Uterus (tissue), 4 donors: ENCODE measurements around the gene GTF3C4. TPM values are rescaled to one million over a fixed set of nuclear protein-coding genes. Genes with fewer than 3 reads are reported as not detected.

Source experiments
- DNase-seq, 2 donors: peaks; one replicate each; pipeline ENCODE4 v3.0.0-alpha.2; 2019 to 2020
- H3K27ac ChIP-seq, 2 donors: fragments of 200-600 bp; sonication (generic); 1 replicate in 1 of 2; 2 replicates in 1 of 2; pipeline ENCODE4 v1.5.1; 2016 to 2018
- H3K27me3 ChIP-seq, 2 donors: fragments of 200-600 bp; sonication (generic); one replicate each; pipeline ENCODE4 v1.5.1; 2018 to 2019; ENCODE audit warnings: control low read depth in 1 of 2
- H3K36me3 ChIP-seq, 2 donors: fragments of 200-600 bp; sonication (generic); one replicate each; pipeline ENCODE4 v1.5.1; 2019; ENCODE audit warnings: control low read depth in 1 of 2
- H3K4me1 ChIP-seq, 2 donors: fragments of 200-600 bp; sonication (generic); one replicate each; pipeline ENCODE4 v1.5.1; 2018 to 2019; ENCODE audit warnings: control low read depth in 1 of 2
- H3K4me3 ChIP-seq, 2 donors: fragments of 200-600 bp; sonication (generic); 1 replicate in 1 of 2; 2 replicates in 1 of 2; pipeline ENCODE4 v1.5.1; 2018 to 2019; ENCODE audit warnings: mild to moderate bottlenecking in 1 of 2
- H3K9me3 ChIP-seq, 2 donors: fragments of 200-600 bp; sonication (generic); one replicate each; pipeline ENCODE4 v1.5.1; 2019; ENCODE audit warnings: control low read depth in 1 of 2
- POLR2A ChIP-seq, 2 donors: fragments of 450-650 bp; IDR thresholded peaks; one replicate each; pipeline ENCODE4 v1.6.1; 2016; ENCODE audit warnings: antibody characterized with exemption in 2 of 2, mild to moderate bottlenecking in 1 of 2, moderate library complexity in 1 of 2
- intact Hi-C: fragments of 100-400 bp; cut with DNase I; formaldehyde crosslinking; loops from one replicate; pipeline ENCODE4 v1.15.1; 2023; ENCODE audit warnings: low total_unique reads
- total RNA-seq, 4 donors: library from RNA; depleted of rRNA in 3 of 4; stranded (reverse); fragments of >200 nt in 3 of 4; gene quantifications; one replicate each; pipeline versions ENCODE4 v1.1.0 to v1.2.4, GENCODE V29; 2014 to 2023
- TF ChIP-seq, protein P1 (sequence below), 4 experiments: fragments of 200-600 bp in 2 of 4; fragments of 450-650 bp in 2 of 4; sonication (generic) in 2 of 4; IDR thresholded peaks; one replicate each; pipeline ENCODE4 v1.5.1; 2016 to 2019; ENCODE audit warnings: antibody characterized with exemption in 4 of 4, mild to moderate bottlenecking in 2 of 4, moderate library complexity in 1 of 4
- donor health status: DM: yes; HTN: yes; CAD: no.

Gene GTF3C4
- total RNA-seq, 4 donors from 2014 or later: 3.2 to 27.8 (median 10.5) TPM

DNA sequence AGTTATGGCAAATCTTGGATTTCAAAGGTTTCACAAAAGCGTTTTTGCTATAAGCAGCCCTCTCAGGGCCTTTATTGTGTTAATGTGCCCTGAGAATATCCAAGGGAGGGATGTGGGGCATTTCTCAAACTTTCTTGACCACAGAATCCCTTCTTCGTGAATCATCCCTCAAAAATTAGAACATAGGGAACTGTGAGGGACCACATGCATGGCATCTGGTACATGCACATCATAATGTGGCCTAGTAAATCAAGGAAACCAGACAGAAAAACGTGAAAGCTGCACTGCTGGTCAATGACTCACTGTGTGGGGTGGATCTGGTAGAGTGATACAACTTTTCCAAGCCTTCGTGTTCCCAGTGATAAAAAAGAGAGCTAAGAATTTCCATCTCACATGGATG lies 22.9 kb upstream of the GTF3C4 start:
- intact Hi-C loops: no loop called here
- H3K4me3 ChIP-seq: no peak overlapping the region
- no peak overlapping the region for H3K27ac ChIP-seq
- no peak for DNase-seq
- H3K4me1 ChIP-seq: no peaks in the 10 kb centered on the region
- TF ChIP-seq, protein P1, sequence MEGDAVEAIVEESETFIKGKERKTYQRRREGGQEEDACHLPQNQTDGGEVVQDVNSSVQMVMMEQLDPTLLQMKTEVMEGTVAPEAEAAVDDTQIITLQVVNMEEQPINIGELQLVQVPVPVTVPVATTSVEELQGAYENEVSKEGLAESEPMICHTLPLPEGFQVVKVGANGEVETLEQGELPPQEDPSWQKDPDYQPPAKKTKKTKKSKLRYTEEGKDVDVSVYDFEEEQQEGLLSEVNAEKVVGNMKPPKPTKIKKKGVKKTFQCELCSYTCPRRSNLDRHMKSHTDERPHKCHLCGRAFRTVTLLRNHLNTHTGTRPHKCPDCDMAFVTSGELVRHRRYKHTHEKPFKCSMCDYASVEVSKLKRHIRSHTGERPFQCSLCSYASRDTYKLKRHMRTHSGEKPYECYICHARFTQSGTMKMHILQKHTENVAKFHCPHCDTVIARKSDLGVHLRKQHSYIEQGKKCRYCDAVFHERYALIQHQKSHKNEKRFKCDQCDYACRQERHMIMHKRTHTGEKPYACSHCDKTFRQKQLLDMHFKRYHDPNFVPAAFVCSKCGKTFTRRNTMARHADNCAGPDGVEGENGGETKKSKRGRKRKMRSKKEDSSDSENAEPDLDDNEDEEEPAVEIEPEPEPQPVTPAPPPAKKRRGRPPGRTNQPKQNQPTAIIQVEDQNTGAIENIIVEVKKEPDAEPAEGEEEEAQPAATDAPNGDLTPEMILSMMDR (IDR thresholded peaks at IDR 0.05): no peak
- no peak for TF ChIP-seq POLR2A (IDR thresholded peaks at IDR 0.05)
- no peaks in the 10 kb centered on the region for H3K27me3 ChIP-seq
- no peaks in the 10 kb centered on the region for H3K9me3 ChIP-seq
- no peaks in the 10 kb centered on the region for H3K36me3 ChIP-seq

- no peak overlapping the region for H3K27ac ChIP-seq
- intact Hi-C loops: no loop called here
- no peaks in the 10 kb centered on the region for H3K27me3 ChIP-seq
- TF ChIP-seq POLR2A (IDR thresholded peaks at IDR 0.05): no peak
- TF ChIP-seq, protein P1 (IDR thresholded peaks at IDR 0.05): no peak
- H3K9me3 ChIP-seq: no peaks in the 10 kb centered on the region
- no peaks in the 10 kb centered on the region for H3K4me1 ChIP-seq
- H3K4me3 ChIP-seq: no peak overlapping the region
- H3K36me3 ChIP-seq: no peaks in the 10 kb centered on the region
- no peak for DNase-seq
Observed at GRCh38 chr9:132647806-132648205, 22.5 kb upstream of the GTF3C4 start.

GRCh38 chr9:132648283-132648682 lies 22.0 kb upstream of the GTF3C4 start:
- no peak for TF ChIP-seq POLR2A (IDR thresholded peaks at IDR 0.05)
- TF ChIP-seq, protein P1 (IDR thresholded peaks at IDR 0.05): no peak
- H3K27ac ChIP-seq: no peak overlapping the region
- no peaks in the 10 kb centered on the region for H3K36me3 ChIP-seq
- DNase-seq: no peak
- no peak overlapping the region for H3K4me3 ChIP-seq
- no peaks in the 10 kb centered on the region for H3K9me3 ChIP-seq
- H3K27me3 ChIP-seq: no peaks in the 10 kb centered on the region
- intact Hi-C loops: no loop called here
- no peaks in the 10 kb centered on the region for H3K4me1 ChIP-seq

DNA sequence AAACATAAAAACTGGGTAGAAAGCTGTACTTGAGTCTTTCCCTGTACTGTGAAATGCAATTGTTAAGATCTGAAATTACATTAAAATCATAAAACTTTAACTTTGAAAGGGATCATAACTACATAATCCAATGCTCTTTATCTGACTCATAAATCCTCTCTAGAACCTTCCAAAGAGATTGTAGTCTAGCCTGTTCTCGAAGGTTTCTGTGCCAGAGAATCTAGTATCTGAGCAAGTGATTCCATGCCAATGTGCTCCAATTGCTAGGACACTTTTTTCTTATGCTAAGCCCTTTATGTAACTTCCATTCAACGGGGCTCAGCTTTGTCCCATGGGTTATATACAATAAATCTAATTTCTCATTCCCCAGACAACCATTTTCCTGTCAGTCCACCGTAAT lies 21.6 kb upstream of the GTF3C4 start:
- Histone ChIP-seq H3K36me3 (no peaks in the 10 kb centered on the region), H3K4me1 (no peaks in the 10 kb centered on the region), H3K4me3 (no peak overlapping the region), H3K9me3 (no peaks in the 10 kb centered on the region), H3K27me3 (no peaks in the 10 kb centered on the region), H3K27ac (no peak overlapping the region)
- intact Hi-C loops: no loop called here
- TF ChIP-seq POLR2A (IDR thresholded peaks at IDR 0.05): no peak
- TF ChIP-seq, protein P1 (IDR thresholded peaks at IDR 0.05): no peak
- DNase-seq: no peak

DNA sequence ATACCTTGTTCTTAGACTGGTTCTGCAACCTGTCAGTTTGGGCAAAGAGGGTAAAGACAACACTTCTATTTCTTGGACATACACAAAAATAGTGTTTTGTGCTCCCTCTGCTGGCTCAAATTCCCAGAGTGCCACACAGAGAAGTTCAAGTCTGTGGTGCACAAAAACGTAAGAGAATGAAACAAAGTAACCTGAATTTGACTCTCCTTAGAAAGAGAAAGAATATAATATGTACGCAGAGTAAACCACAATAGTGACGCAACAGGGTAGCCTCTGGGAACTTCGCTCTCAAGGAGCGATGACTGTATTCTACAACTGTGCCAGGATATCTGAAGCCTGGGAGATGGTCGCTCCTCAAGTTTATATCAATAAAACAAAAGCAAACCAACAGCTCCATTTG lies 19.0 kb upstream of the GTF3C4 start:
- no peaks in the 10 kb centered on the region for H3K4me1 ChIP-seq
- TF ChIP-seq, protein P1 (IDR thresholded peaks at IDR 0.05): no peak
- no peak for TF ChIP-seq POLR2A (IDR thresholded peaks at IDR 0.05)
- intact Hi-C loops: no loop called here
- H3K4me3 ChIP-seq: no peak overlapping the region
- H3K27me3 ChIP-seq: no peaks in the 10 kb centered on the region
- no peaks in the 10 kb centered on the region for H3K9me3 ChIP-seq
- DNase-seq: no peak
- H3K27ac ChIP-seq: no peak overlapping the region
- H3K36me3 ChIP-seq: no peaks in the 10 kb centered on the region
